WTC11 (cell line): ENCODE measurements around the gene CHI3L1. TPM values are rescaled to one million over a fixed set of nuclear protein-coding genes. Genes with fewer than 3 reads are reported as not detected.

ENCODE experiments used
- ATAC-seq: fragments of 200-7000 bp; cut with Tn5 transposase; 2 replicates; pipeline ENCODE4 v1.10.0; 2021; ENCODE audit warnings: mild to moderate bottlenecking, moderate library complexity
- CTCF ChIA-PET: fragments of 300-600 bp; sonication (Branson Sonifier 250); formaldehyde crosslinking; loops from one replicate; lab custom pipeline; 2021; ENCODE audit warnings: antibody characterized with exemption; lab: Charles Lee
- POLR2A ChIA-PET: fragments of 350-600 bp; sonication (Branson Sonifier 250); formaldehyde crosslinking; loops from one replicate; lab custom pipeline; 2021; ENCODE audit warnings: antibody characterized with exemption; lab: Charles Lee
- DNase-seq: peaks from one replicate; pipeline ENCODE4 v3.0.0; 2021; ENCODE audit warnings: low spot score
- H3K27ac Mint-ChIP-seq: 2 replicates; pipeline ENCODE4 v1.8.0; 2021; ENCODE audit warnings: mixed read lengths
- H3K27me3 Mint-ChIP-seq: 2 replicates; pipeline ENCODE4 v1.8.0; 2021; ENCODE audit warnings: low read depth, mild to moderate bottlenecking, moderate library complexity, mixed read lengths
- H3K36me3 Mint-ChIP-seq: 2 replicates; pipeline ENCODE4 v1.8.0; 2021; ENCODE audit warnings: mixed read lengths
- H3K4me1 Mint-ChIP-seq: 2 replicates; pipeline ENCODE4 v1.8.0; 2022; ENCODE audit warnings: mixed read lengths
- H3K4me3 Mint-ChIP-seq: 2 replicates; pipeline ENCODE4 v1.8.0; 2021; ENCODE audit warnings: mild to moderate bottlenecking, moderate library complexity, mixed read lengths
- H3K9me3 Mint-ChIP-seq: 2 replicates; pipeline ENCODE4 v1.8.0; 2021; ENCODE audit warnings: mixed read lengths
- CREB1 ChIP-seq: sonication (generic); formaldehyde crosslinking; IDR thresholded peaks from 2 replicates; pipeline ENCODE4 v1.8.0; 2023; ENCODE audit warnings: mild to moderate bottlenecking, missing genetic modification reagents
- ELF4 ChIP-seq: sonication (generic); formaldehyde crosslinking; IDR thresholded peaks from 2 replicates; pipeline ENCODE4 v1.8.1; 2022; ENCODE audit warnings: low read depth, mild to moderate bottlenecking, moderate library complexity, missing genetic modification reagents
- ESRRA ChIP-seq: sonication (generic); formaldehyde crosslinking; IDR thresholded peaks from 2 replicates; pipeline ENCODE4 v1.8.1; 2022; ENCODE audit warnings: mild to moderate bottlenecking, missing genetic modification reagents, borderline replicate concordance
- FOXJ3 ChIP-seq: sonication (generic); formaldehyde crosslinking; IDR thresholded peaks from 2 replicates; pipeline ENCODE4 v1.9.0; 2021; ENCODE audit warnings: missing genetic modification reagents, mild to moderate bottlenecking, borderline replicate concordance
- FOXP4 ChIP-seq: sonication (generic); formaldehyde crosslinking; IDR thresholded peaks from 2 replicates; pipeline ENCODE4 v1.8.0; 2022; ENCODE audit warnings: mild to moderate bottlenecking, missing genetic modification reagents
- GABPB1 ChIP-seq: sonication (generic); formaldehyde crosslinking; IDR thresholded peaks from 2 replicates; pipeline ENCODE4 v1.8.1; 2023; ENCODE audit warnings: mild to moderate bottlenecking, missing genetic modification reagents
- KAT7 ChIP-seq: sonication (generic); formaldehyde crosslinking; IDR thresholded peaks from 2 replicates; pipeline ENCODE4 v1.8.1; 2023; ENCODE audit warnings: missing genetic modification reagents, mild to moderate bottlenecking, borderline replicate concordance
- NFYB ChIP-seq: sonication (generic); formaldehyde crosslinking; conservative IDR thresholded peaks from 2 replicates; pipeline ENCODE4 v1.8.0; 2022; ENCODE audit warnings: low read depth, missing genetic modification reagents
- NR1H2 ChIP-seq: sonication (generic); formaldehyde crosslinking; IDR thresholded peaks from 2 replicates; pipeline ENCODE4 v1.9.0; 2021; ENCODE audit warnings: mild to moderate bottlenecking, moderate library complexity, missing genetic modification reagents
- NR3C1 ChIP-seq: sonication (generic); formaldehyde crosslinking; conservative IDR thresholded peaks from 2 replicates; pipeline ENCODE4 v1.8.1; 2023; ENCODE audit warnings: low read depth, mild to moderate bottlenecking, missing genetic modification reagents
- PREB ChIP-seq: sonication (generic); formaldehyde crosslinking; IDR thresholded peaks from 2 replicates; pipeline ENCODE4 v1.8.1; 2022; ENCODE audit warnings: mild to moderate bottlenecking, missing genetic modification reagents, moderate library complexity, borderline replicate concordance
- RELA ChIP-seq: sonication (generic); formaldehyde crosslinking; IDR thresholded peaks from 2 replicates; pipeline ENCODE4 v1.8.1; 2022; ENCODE audit warnings: missing genetic modification reagents, mild to moderate bottlenecking, borderline replicate concordance
- SMAD4 ChIP-seq: sonication (generic); formaldehyde crosslinking; IDR thresholded peaks from 2 replicates; pipeline ENCODE4 v1.8.0; 2022; ENCODE audit warnings: mild to moderate bottlenecking, missing genetic modification reagents
- TCF7 ChIP-seq: sonication (generic); formaldehyde crosslinking; IDR thresholded peaks from 2 replicates; pipeline ENCODE4 v1.8.0; 2022; ENCODE audit warnings: mild to moderate bottlenecking, low read depth, missing genetic modification reagents, moderate library complexity
- USF1 ChIP-seq: sonication (generic); formaldehyde crosslinking; IDR thresholded peaks from 2 replicates; pipeline ENCODE4 v1.8.0; 2022; ENCODE audit warnings: mild to moderate bottlenecking, missing genetic modification reagents
- ZNF396 ChIP-seq: fragments of 250-450 bp; sonication (Bioruptor Pico); IDR thresholded peaks from 2 replicates; pipeline ENCODE4 v1.8.0; 2021; ENCODE audit warnings: mild to moderate bottlenecking, moderate library complexity, borderline replicate concordance
- ZNF671 ChIP-seq: fragments of 250-450 bp; sonication (Bioruptor Pico); IDR thresholded peaks from 2 replicates; pipeline ENCODE4 v1.8.0; 2021; ENCODE audit warnings: mild to moderate bottlenecking
- total RNA-seq: library from RNA; stranded (reverse); gene quantifications from 3 replicates; pipeline ENCODE4 v1.2.3, GENCODE V29; 2021
- TF ChIP-seq, protein P1 (sequence below): fragments of 200-600 bp; IDR thresholded peaks from 2 replicates; pipeline ENCODE4 v1.8.0; 2022; ENCODE audit warnings: antibody characterized with exemption
- TF ChIP-seq, protein P2 (sequence below): sonication (generic); formaldehyde crosslinking; IDR thresholded peaks from 2 replicates; pipeline ENCODE4 v1.8.1; 2023; ENCODE audit warnings: mild to moderate bottlenecking, missing genetic modification reagents
- TF ChIP-seq, protein P3 (sequence below): sonication (generic); formaldehyde crosslinking; IDR thresholded peaks from 2 replicates; pipeline ENCODE4 v1.8.0; 2022; ENCODE audit warnings: missing genetic modification reagents

Gene CHI3L1
- total RNA-seq, 1 experiment from 2014 or later = 0.24 TPM

DNA sequence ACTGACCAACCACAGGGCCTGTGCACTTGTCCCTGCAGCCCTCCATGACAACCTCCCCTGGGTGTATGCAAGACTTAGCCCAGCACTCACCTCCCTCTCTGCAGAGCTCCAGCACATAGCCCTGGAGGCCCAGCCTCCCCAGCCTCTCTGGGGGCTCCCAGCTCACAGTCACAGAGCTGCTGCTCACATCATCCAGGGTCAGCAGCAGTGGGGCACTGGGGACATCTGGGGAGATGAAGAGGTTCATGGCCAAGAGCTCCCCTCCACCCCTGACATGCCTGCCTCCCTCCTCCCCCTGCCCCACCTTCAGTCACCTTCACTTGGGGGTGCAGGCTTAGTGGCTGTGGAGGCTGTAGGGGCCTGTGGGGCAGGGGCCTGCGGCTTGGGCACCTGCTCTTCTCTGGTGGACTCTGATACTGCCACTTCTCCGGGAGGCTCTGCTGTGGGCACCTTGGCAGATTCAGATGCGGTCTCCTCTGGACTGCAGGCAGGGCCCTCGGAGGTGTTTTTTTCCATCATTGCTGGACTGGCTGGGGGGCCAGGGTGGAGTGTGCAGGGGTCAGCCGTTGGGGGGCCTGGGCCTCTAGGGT lies 11.2 kb downstream of the CHI3L1 start, which contains the start of gene MYBPH:
MYBPH (minus strand) TSS at position 590 of the 590 bp plus-strand sequence; CDS start at position 519, 71 bp downstream.
- Mint-ChIP-seq H3K4me1 (peaks cover 22% of the 10 kb centered on the region), H3K27ac (no peak within 1 kb of the TSS), H3K27me3 (no peaks in the 10 kb centered on the region), H3K4me3 (no peak within 1 kb of the TSS), H3K9me3 (no peaks in the 10 kb centered on the region), H3K36me3 (no peaks in the 10 kb centered on the region)
- ChIA-PET CTCF (interaction anchor here (0.6 to 7.1 kb wide), 8 partner anchors 27 to 136 kb away, joined by 3 to 75 read pairs (median 8); partner anchors contain the start of gene ADORA1), POLR2A (no interaction called here)
- DNase-seq (no peak), ATAC-seq (no peak)
- TF ChIP-seq NFYB (CRISPR knock-in tag) = no peak
- no peak for TF ChIP-seq RELA (CRISPR knock-in tag)
- no peak for TF ChIP-seq NR1H2 (CRISPR knock-in tag)
- TF ChIP-seq ESRRA (CRISPR knock-in tag) = no peak
- TF ChIP-seq, protein P1, sequence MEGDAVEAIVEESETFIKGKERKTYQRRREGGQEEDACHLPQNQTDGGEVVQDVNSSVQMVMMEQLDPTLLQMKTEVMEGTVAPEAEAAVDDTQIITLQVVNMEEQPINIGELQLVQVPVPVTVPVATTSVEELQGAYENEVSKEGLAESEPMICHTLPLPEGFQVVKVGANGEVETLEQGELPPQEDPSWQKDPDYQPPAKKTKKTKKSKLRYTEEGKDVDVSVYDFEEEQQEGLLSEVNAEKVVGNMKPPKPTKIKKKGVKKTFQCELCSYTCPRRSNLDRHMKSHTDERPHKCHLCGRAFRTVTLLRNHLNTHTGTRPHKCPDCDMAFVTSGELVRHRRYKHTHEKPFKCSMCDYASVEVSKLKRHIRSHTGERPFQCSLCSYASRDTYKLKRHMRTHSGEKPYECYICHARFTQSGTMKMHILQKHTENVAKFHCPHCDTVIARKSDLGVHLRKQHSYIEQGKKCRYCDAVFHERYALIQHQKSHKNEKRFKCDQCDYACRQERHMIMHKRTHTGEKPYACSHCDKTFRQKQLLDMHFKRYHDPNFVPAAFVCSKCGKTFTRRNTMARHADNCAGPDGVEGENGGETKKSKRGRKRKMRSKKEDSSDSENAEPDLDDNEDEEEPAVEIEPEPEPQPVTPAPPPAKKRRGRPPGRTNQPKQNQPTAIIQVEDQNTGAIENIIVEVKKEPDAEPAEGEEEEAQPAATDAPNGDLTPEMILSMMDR = no peak
- TF ChIP-seq ELF4 (CRISPR knock-in tag) = no peak
- no peak for TF ChIP-seq TCF7 (CRISPR knock-in tag)
- TF ChIP-seq NR3C1 (CRISPR knock-in tag) = no peak
- TF ChIP-seq FOXJ3 (CRISPR knock-in tag) = no peak
- TF ChIP-seq KAT7 (CRISPR knock-in tag) = no peak
- TF ChIP-seq, protein P2, sequence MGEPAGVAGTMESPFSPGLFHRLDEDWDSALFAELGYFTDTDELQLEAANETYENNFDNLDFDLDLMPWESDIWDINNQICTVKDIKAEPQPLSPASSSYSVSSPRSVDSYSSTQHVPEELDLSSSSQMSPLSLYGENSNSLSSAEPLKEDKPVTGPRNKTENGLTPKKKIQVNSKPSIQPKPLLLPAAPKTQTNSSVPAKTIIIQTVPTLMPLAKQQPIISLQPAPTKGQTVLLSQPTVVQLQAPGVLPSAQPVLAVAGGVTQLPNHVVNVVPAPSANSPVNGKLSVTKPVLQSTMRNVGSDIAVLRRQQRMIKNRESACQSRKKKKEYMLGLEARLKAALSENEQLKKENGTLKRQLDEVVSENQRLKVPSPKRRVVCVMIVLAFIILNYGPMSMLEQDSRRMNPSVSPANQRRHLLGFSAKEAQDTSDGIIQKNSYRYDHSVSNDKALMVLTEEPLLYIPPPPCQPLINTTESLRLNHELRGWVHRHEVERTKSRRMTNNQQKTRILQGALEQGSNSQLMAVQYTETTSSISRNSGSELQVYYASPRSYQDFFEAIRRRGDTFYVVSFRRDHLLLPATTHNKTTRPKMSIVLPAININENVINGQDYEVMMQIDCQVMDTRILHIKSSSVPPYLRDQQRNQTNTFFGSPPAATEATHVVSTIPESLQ = no peak

- CTCF ChIA-PET = interaction anchor here (1.4 to 7.1 kb wide), 9 partner anchors 27 to 135 kb away, joined by 4 to 110 read pairs (median 30); partner anchors contain the start of gene ADORA1
- no peak for DNase-seq
- H3K4me1 Mint-ChIP-seq = peaks cover 22% of the 10 kb centered on the region
- POLR2A ChIA-PET = no interaction called here
- H3K4me3 Mint-ChIP-seq = no peak overlapping the region
- H3K27ac Mint-ChIP-seq = no peak overlapping the region
- no peaks in the 10 kb centered on the region for H3K9me3 Mint-ChIP-seq
- no peaks in the 10 kb centered on the region for H3K27me3 Mint-ChIP-seq
- no peak for ATAC-seq
- H3K36me3 Mint-ChIP-seq = no peaks in the 10 kb centered on the region
- no peak for TF ChIP-seq SMAD4 (CRISPR knock-in tag)
- no peak for TF ChIP-seq PREB (CRISPR knock-in tag)
- TF ChIP-seq USF1 (CRISPR knock-in tag) = no peak
- TF ChIP-seq, protein P3, sequence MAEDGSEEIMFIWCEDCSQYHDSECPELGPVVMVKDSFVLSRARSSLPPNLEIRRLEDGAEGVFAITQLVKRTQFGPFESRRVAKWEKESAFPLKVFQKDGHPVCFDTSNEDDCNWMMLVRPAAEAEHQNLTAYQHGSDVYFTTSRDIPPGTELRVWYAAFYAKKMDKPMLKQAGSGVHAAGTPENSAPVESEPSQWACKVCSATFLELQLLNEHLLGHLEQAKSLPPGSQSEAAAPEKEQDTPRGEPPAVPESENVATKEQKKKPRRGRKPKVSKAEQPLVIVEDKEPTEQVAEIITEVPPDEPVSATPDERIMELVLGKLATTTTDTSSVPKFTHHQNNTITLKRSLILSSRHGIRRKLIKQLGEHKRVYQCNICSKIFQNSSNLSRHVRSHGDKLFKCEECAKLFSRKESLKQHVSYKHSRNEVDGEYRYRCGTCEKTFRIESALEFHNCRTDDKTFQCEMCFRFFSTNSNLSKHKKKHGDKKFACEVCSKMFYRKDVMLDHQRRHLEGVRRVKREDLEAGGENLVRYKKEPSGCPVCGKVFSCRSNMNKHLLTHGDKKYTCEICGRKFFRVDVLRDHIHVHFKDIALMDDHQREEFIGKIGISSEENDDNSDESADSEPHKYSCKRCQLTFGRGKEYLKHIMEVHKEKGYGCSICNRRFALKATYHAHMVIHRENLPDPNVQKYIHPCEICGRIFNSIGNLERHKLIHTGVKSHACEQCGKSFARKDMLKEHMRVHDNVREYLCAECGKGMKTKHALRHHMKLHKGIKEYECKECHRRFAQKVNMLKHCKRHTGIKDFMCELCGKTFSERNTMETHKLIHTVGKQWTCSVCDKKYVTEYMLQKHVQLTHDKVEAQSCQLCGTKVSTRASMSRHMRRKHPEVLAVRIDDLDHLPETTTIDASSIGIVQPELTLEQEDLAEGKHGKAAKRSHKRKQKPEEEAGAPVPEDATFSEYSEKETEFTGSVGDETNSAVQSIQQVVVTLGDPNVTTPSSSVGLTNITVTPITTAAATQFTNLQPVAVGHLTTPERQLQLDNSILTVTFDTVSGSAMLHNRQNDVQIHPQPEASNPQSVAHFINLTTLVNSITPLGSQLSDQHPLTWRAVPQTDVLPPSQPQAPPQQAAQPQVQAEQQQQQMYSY (CRISPR knock-in tag) = no peak
- no peak for TF ChIP-seq CREB1 (CRISPR knock-in tag)
- no peak for TF ChIP-seq ZNF671
- no peak for TF ChIP-seq GABPB1 (CRISPR knock-in tag)
- TF ChIP-seq ZNF396 = no peak
- TF ChIP-seq TCF7 (CRISPR knock-in tag) = no peak
- TF ChIP-seq FOXP4 (CRISPR knock-in tag) = no peak
- TF ChIP-seq FOXJ3 (CRISPR knock-in tag) = no peak
- TF ChIP-seq NR3C1 (CRISPR knock-in tag) = no peak
Measured at GRCh38 chr1:203174324-203174985, 12.0 kb downstream of the CHI3L1 start.
